NCI-H446 treated with DMSO at 0.1 percent for 48 hours (cell line): ENCODE results near the gene STPG3.

Experiments
- DNase-seq: peaks from one replicate; lab custom pipeline; 2025; lab: John Stamatoyannopoulos, UW

Gene STPG3

GRCh38 chr9:137279741-137280473 is 28.8 kb downstream of the STPG3 start:
- no peak for DNase-seq

GRCh38 chr9:137280474-137281344 is 29.6 kb downstream of the STPG3 start:
- no peak for DNase-seq

- no peak for DNase-seq
Measured at GRCh38 chr9:137281345-137282116, 30.4 kb downstream of the STPG3 start.

GRCh38 chr9:137286975-137287383 is 35.9 kb downstream of the STPG3 start:
- DNase-seq, result no peak

- no peak for DNase-seq
Measured at GRCh38 chr9:137293094-137293481, 42.0 kb downstream of the STPG3 start.

GRCh38 chr9:137293482-137294090 is 42.5 kb downstream of the STPG3 start:
- DNase-seq, result no peak

GRCh38 chr9:137294091-137294680 is 43.1 kb downstream of the STPG3 start:
- DNase-seq, result no peak

GRCh38 chr9:137294681-137295237 is 43.7 kb downstream of the STPG3 start:
- DNase-seq, result no peak

GRCh38 chr9:137295238-137295811 is 44.2 kb downstream of the STPG3 start:
- DNase-seq, result no peak

- DNase-seq, result no peak
Measured at GRCh38 chr9:137295849-137296669, 45.0 kb downstream of the STPG3 start.

- DNase-seq, result no peak
Measured at GRCh38 chr9:137296670-137297664, 45.9 kb downstream of the STPG3 start.

GRCh38 chr9:137297966-137298365 is 46.9 kb downstream of the STPG3 start:
- no peak for DNase-seq

- no peak for DNase-seq
Measured at GRCh38 chr9:137298401-137299202, 47.5 kb downstream of the STPG3 start.

- no peak for DNase-seq
Measured at GRCh38 chr9:137299203-137299565, 48.1 kb downstream of the STPG3 start.

- no peak for DNase-seq
Measured at GRCh38 chr9:137299938-137300337, 48.9 kb downstream of the STPG3 start.

- DNase-seq, result no peak
Measured at GRCh38 chr9:137300567-137301080, 49.5 kb downstream of the STPG3 start.

- no peak for DNase-seq
Measured at GRCh38 chr9:137301081-137301947, 50.2 kb downstream of the STPG3 start.
